OCI-M1 (cell line): ENCODE data around the gene KIF16B.
A peak's percentile ranks its signal among the peaks of the same experiment; 100 is the strongest.

Source experiments
- DNase-seq: peaks from one replicate; lab custom pipeline; 2025; lab: John Stamatoyannopoulos, UW

Gene KIF16B

GRCh38 chr20:16434062-16434664, 139.1 kb downstream of the KIF16B start:
- peak; percentile 90 for DNase-seq

GRCh38 chr20:16433293-16433580, 140.0 kb downstream of the KIF16B start:
- DNase-seq, result no peak

- DNase-seq, result no peak
These were observed 140.6 kb downstream of the KIF16B start for GRCh38 chr20:16432466-16433292.

- DNase-seq, result no peak
These were observed 145.1 kb downstream of the KIF16B start for GRCh38 chr20:16428112-16428511.

GRCh38 chr20:16427571-16427970, 145.7 kb downstream of the KIF16B start:
- no peak for DNase-seq

GRCh38 chr20:16424780-16425179, 148.5 kb downstream of the KIF16B start:
- no peak for DNase-seq

GRCh38 chr20:16423311-16424212, 149.7 kb downstream of the KIF16B start:
- DNase-seq, result no peak

- no peak for DNase-seq
These were observed 154.0 kb downstream of the KIF16B start for GRCh38 chr20:16419138-16419715.

- no peak for DNase-seq
These were observed 154.6 kb downstream of the KIF16B start for GRCh38 chr20:16418616-16419015.

GRCh38 chr20:16417001-16417400, 156.2 kb downstream of the KIF16B start:
- DNase-seq, result no peak

- DNase-seq, result no peak
These were observed 157.9 kb downstream of the KIF16B start for GRCh38 chr20:16415071-16416053.

GRCh38 chr20:16412906-16413305, 160.3 kb downstream of the KIF16B start:
- DNase-seq, result no peak

- DNase-seq, result peak; percentile 54
These were observed 161.9 kb downstream of the KIF16B start for GRCh38 chr20:16411361-16411760.

GRCh38 chr20:16410626-16411025, 162.6 kb downstream of the KIF16B start:
- no peak for DNase-seq

GRCh38 chr20:16408981-16409380, 164.3 kb downstream of the KIF16B start:
- DNase-seq, result no peak

GRCh38 chr20:16407251-16408067, 165.8 kb downstream of the KIF16B start:
- DNase-seq, result no peak

- no peak for DNase-seq
These were observed 168.0 kb downstream of the KIF16B start for GRCh38 chr20:16405254-16405653.

GRCh38 chr20:16404640-16405039, 168.6 kb downstream of the KIF16B start:
- no peak for DNase-seq

GRCh38 chr20:16404171-16404570, 169.1 kb downstream of the KIF16B start:
- DNase-seq, result no peak

- DNase-seq, result no peak
These were observed 173.0 kb downstream of the KIF16B start for GRCh38 chr20:16400234-16400633.
